Pancreas (tissue), 10 donors: Measurements from ENCODE around the gene TRIM71. TPM values are rescaled to one million over a fixed set of nuclear protein-coding genes. Genes with fewer than 3 reads are reported as not detected.

Source experiments
- ATAC-seq, 4 donors: fragments of 200-7000 bp; cut with Tn5 transposase; one replicate each; pipeline versions ENCODE4 v1.8.0 to v1.9.1; 2020; ENCODE audit warnings: mild to moderate bottlenecking in 4 of 4, moderate library complexity in 4 of 4
- DNase-seq, 6 donors: peaks; one replicate each; pipeline ENCODE4 v3.0.0-alpha.2; 2020
- FAIRE-seq: peaks from 2 replicates; lab custom pipeline; 2012; peaks lifted over from hg19 to GRCh38; lab: Jason Lieb, UNC
- H3K27ac ChIP-seq, 4 donors: fragments of 200-600 bp; sonication (generic); 1 replicate in 3 of 4; 2 replicates in 1 of 4; pipeline versions ENCODE4 v1.5.0 to v1.8.0; 2020
- H3K27me3 ChIP-seq, 4 donors: fragments of 200-600 bp; one replicate each; pipeline ENCODE4 v1.8.0; 2021
- H3K36me3 ChIP-seq, 3 donors: fragments of 200-600 bp; sonication (generic) in 1 of 3; one replicate each; pipeline versions ENCODE4 v1.5.0 to v1.8.0; 2020 to 2021
- H3K4me1 ChIP-seq, 3 donors: fragments of 200-600 bp; one replicate each; pipeline ENCODE4 v1.8.0; 2021
- H3K4me3 ChIP-seq, 4 donors: fragments of 200-600 bp; sonication (generic) in 2 of 4; one replicate each; pipeline versions ENCODE4 v1.5.0 to v1.8.0; 2020 to 2021
- H3K9me3 ChIP-seq, 4 donors: fragments of 200-600 bp; one replicate each; pipeline ENCODE4 v1.8.0; 2021
- WGBS, 2 donors: extraction: QIAGEN DNeasy Blood & Tissue Kit; methylation state at CpG; one replicate each; pipeline ENCODE4 v1.1.7; 2013; 5-methylcytosine and 5-hydroxymethylcytosine counted together
- intact Hi-C, 3 donors: fragments of 100-400 bp; cut with DNase I; formaldehyde crosslinking; loops; one replicate each; pipeline versions ENCODE4 v1.11.1 to v1.14.2; 2022
- polyA plus RNA-seq, 2 donors: library from polyadenylated mRNA; stranded (reverse); fragments of 200-250 nt; gene quantifications; one replicate each; pipeline ENCODE4 v1.2.3, GENCODE V29; 2013
- total RNA-seq, 6 donors: library from RNA; stranded (reverse); fragmentation: NEBNext Ultra II Directional in 4 of 6; extraction: Animal tissue kit (Norgen Biotek cat#: 25700) in 4 of 6; gene quantifications; one replicate each; pipeline versions ENCODE4 v1.2.1 to v1.2.4, GENCODE V29; 2021 to 2023
- TF ChIP-seq, protein P1 (sequence below), 4 donors: fragments of 200-600 bp; sonication (generic) in 3 of 4; IDR thresholded peaks; one replicate each; pipeline versions ENCODE4 v1.5.0 to v1.8.0; 2021; ENCODE audit warnings: antibody characterized with exemption in 4 of 4
- donor health status: healthy with polysubstance abuse.
- donor health status: DM: no; HTN: no; CAD: no; lungs with moderate emphysema.
- donor health status: DM: no; HTN: no; CAD: no.
- donor health status: control.
- donor health status: control.
- donor health status: Bipolar disorder and iron deficiency.
- donor health status: DM: yes; HTN: yes; CAD: no.
- donor health status: DM: no; HTN: no; CAD: no.
- donor health status: DM: no; HTN: no; CAD: no.
- donor health status: DM: yes; HTN: yes; CAD: no.

TRIM71 gene
- total and polyA plus RNA-seq, 8 donors, result 0.02 to 0.28 (median 0.03) TPM; not detected in 5

- Histone ChIP-seq H3K27me3 (no peaks in the 10 kb centered on the region), H3K4me3 (no peak overlapping the region), H3K4me1 (no peaks in the 10 kb centered on the region), H3K27ac (no peak overlapping the region), H3K9me3 (no peaks in the 10 kb centered on the region), H3K36me3 (no peaks in the 10 kb centered on the region)
- TF ChIP-seq, protein P1, sequence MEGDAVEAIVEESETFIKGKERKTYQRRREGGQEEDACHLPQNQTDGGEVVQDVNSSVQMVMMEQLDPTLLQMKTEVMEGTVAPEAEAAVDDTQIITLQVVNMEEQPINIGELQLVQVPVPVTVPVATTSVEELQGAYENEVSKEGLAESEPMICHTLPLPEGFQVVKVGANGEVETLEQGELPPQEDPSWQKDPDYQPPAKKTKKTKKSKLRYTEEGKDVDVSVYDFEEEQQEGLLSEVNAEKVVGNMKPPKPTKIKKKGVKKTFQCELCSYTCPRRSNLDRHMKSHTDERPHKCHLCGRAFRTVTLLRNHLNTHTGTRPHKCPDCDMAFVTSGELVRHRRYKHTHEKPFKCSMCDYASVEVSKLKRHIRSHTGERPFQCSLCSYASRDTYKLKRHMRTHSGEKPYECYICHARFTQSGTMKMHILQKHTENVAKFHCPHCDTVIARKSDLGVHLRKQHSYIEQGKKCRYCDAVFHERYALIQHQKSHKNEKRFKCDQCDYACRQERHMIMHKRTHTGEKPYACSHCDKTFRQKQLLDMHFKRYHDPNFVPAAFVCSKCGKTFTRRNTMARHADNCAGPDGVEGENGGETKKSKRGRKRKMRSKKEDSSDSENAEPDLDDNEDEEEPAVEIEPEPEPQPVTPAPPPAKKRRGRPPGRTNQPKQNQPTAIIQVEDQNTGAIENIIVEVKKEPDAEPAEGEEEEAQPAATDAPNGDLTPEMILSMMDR (IDR thresholded peaks at IDR 0.05), result no peak
- WGBS, 2 donors, result 48 to 51% methylated on average over 5 to 6 of the region's 6 CpGs
- intact Hi-C loops, result no loop called here
- FAIRE-seq (no peak), DNase-seq (no peak), ATAC-seq (peak in 3 of 4 donors; percentile 46 to 81 (median 65))
Measured at GRCh38 chr3:32872487-32873382, 54.9 kb downstream of the TRIM71 start.

- Histone ChIP-seq H3K27me3 (no peaks in the 10 kb centered on the region), H3K9me3 (no peaks in the 10 kb centered on the region), H3K4me1 (no peaks in the 10 kb centered on the region), H3K4me3 (no peak overlapping the region), H3K36me3 (no peaks in the 10 kb centered on the region), H3K27ac (no peak overlapping the region)
- 52 to 62% methylated on average over 12 of the region's 12 CpGs for WGBS, 2 donors
- FAIRE-seq, result no peak
- intact Hi-C loops, result no loop called here
- DNase-seq, result no peak
- TF ChIP-seq, protein P1 (IDR thresholded peaks at IDR 0.05), result no peak
- no peak for ATAC-seq
Measured at GRCh38 chr3:32873531-32874130, 55.8 kb downstream of the TRIM71 start.

DNA sequence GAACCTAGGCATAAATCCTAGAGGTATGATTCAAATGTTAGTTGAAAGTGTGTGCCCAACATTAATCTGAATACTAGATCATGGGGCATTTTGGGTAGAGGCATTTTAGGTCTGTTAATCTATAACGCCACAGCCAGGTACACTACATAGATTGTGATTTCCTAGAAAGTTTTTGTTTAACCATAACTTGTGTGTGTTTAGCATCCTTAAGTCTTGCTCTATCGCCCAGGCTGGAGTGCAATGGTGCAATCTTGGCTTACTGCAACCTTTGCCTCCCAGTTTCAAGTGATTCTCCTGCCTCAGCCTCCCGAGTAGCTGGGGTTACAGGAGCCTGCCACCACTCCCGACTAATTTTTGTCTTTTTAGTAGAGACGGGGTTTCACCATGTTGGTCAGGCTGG lies 59.1 kb downstream of the TRIM71 start:
- Histone ChIP-seq H3K4me1 (no peaks in the 10 kb centered on the region), H3K36me3 (no peaks in the 10 kb centered on the region), H3K4me3 (no peak overlapping the region), H3K27me3 (no peaks in the 10 kb centered on the region), H3K27ac (no peak overlapping the region), H3K9me3 (no peaks in the 10 kb centered on the region)
- TF ChIP-seq, protein P1 (IDR thresholded peaks at IDR 0.05), result no peak
- 85 to 91% methylated on average over 5 of the region's 5 CpGs for WGBS, 2 donors
- intact Hi-C loops, result no loop called here
- DNase-seq (no peak), FAIRE-seq (no peak), ATAC-seq (no peak)

GRCh38 chr3:32877598-32877997 lies 59.8 kb downstream of the TRIM71 start:
- Histone ChIP-seq H3K4me1 (no peaks in the 10 kb centered on the region), H3K4me3 (no peak overlapping the region), H3K9me3 (no peaks in the 10 kb centered on the region), H3K27ac (no peak overlapping the region), H3K27me3 (no peaks in the 10 kb centered on the region), H3K36me3 (no peaks in the 10 kb centered on the region)
- intact Hi-C loops, result no loop called here
- ATAC-seq (no peak), FAIRE-seq (no peak), DNase-seq (no peak)
- TF ChIP-seq, protein P1 (IDR thresholded peaks at IDR 0.05), result no peak
- 66 to 70% methylated on average over 2 of the region's 2 CpGs for WGBS, 2 donors
